Neural progenitor cell (in vitro differentiated cells): ENCODE data around the gene METTL23. TPM values are rescaled to one million over a fixed set of nuclear protein-coding genes. Genes with fewer than 3 reads are reported as not detected.

ENCODE experiments used
- DNase-seq: peaks from one replicate; pipeline ENCODE4 v3.0.0-alpha.2; 2016; ENCODE audit warnings: low spot score
- H2AFZ ChIP-seq: fragments of 200-600 bp; sonication (generic); replicated peaks from 2 replicates; pipeline ENCODE4 v1.6.1; 2016; ENCODE audit warnings: antibody characterized with exemption
- H3F3A ChIP-seq: fragments of 200-600 bp; sonication (generic); 2 replicates; pipeline ENCODE4 v1.6.1; 2016; ENCODE audit warnings: antibody characterized with exemption, low read depth
- H3K27ac ChIP-seq: fragments of 200-600 bp; sonication (generic); 2 replicates; pipeline ENCODE4 v1.5.1; 2016; ENCODE audit warnings: mild to moderate bottlenecking
- H3K27me3 ChIP-seq: fragments of 200-600 bp; sonication (generic); 2 replicates; pipeline ENCODE4 v1.6.1; 2016; ENCODE audit warnings: mild to moderate bottlenecking, moderate library complexity
- H3K36me3 ChIP-seq: fragments of 200-600 bp; sonication (generic); 2 replicates; pipeline ENCODE4 v1.5.1; 2016
- H3K4me1 ChIP-seq: fragments of 200-600 bp; sonication (generic); 2 replicates; pipeline ENCODE4 v1.6.1; 2016; ENCODE audit warnings: mixed run types
- H3K4me2 ChIP-seq: fragments of 200-600 bp; sonication (generic); 2 replicates; pipeline ENCODE4 v1.6.1; 2016
- H3K4me3 ChIP-seq: fragments of 200-600 bp; sonication (generic); 2 replicates; pipeline ENCODE4 v1.5.1; 2016
- H3K79me2 ChIP-seq: fragments of 200-600 bp; sonication (generic); 2 replicates; pipeline ENCODE4 v1.6.1; 2016; ENCODE audit warnings: low read depth
- H3K9ac ChIP-seq: fragments of 200-600 bp; sonication (generic); 2 replicates; pipeline ENCODE4 v1.6.1; 2016
- H3K9me3 ChIP-seq: fragments of 200-600 bp; sonication (generic); 2 replicates; pipeline ENCODE4 v1.5.1; 2016; ENCODE audit warnings: low read depth
- H4K20me1 ChIP-seq: fragments of 200-600 bp; sonication (generic); 2 replicates; pipeline ENCODE4 v1.6.1; 2016; ENCODE audit warnings: low read depth
- H3K27ac Mint-ChIP-seq: 3 replicates; pipeline ENCODE4 v1.8.0; 2021; ENCODE audit warnings: mixed read lengths
- H3K27me3 Mint-ChIP-seq: 2 replicates; pipeline ENCODE4 v1.8.0; 2022; ENCODE audit warnings: low read depth, mild to moderate bottlenecking, inconsistent platforms, moderate library complexity, mixed read lengths; ENCODE audit not compliant: insufficient read depth
- H3K36me3 Mint-ChIP-seq: 3 replicates; pipeline ENCODE4 v1.8.0; 2021; ENCODE audit warnings: mixed read lengths
- H3K4me1 Mint-ChIP-seq: 3 replicates; pipeline ENCODE4 v1.8.0; 2021; ENCODE audit warnings: mixed read lengths
- H3K4me3 Mint-ChIP-seq: 3 replicates; pipeline ENCODE4 v1.8.0; 2021; ENCODE audit warnings: mild to moderate bottlenecking, moderate library complexity, mixed read lengths
- H3K9me3 Mint-ChIP-seq: 3 replicates; pipeline ENCODE4 v1.8.0; 2020; ENCODE audit warnings: mixed read lengths
- CTCF ChIP-seq: fragments of 200-600 bp; sonication (generic); IDR thresholded peaks from 2 replicates; pipeline ENCODE4 v1.5.1; 2017; ENCODE audit warnings: antibody characterized with exemption, mild to moderate bottlenecking
- EZH2 ChIP-seq: fragments of 200-600 bp; sonication (generic); IDR thresholded peaks from 2 replicates; pipeline ENCODE4 v1.6.1; 2017; ENCODE audit warnings: antibody characterized with exemption, mild to moderate bottlenecking, moderate library complexity
- EZH2phosphoT487 ChIP-seq: fragments of 200-600 bp; sonication (generic); IDR thresholded peaks from 2 replicates; pipeline ENCODE4 v1.6.1; 2017; ENCODE audit warnings: antibody characterized with exemption
- total RNA-seq: library from RNA; depleted of rRNA; stranded (reverse); fragments of >200 nt; gene quantifications from 2 replicates; pipeline ENCODE4 v1.2.3, GENCODE V29; 2015; ENCODE audit warnings: low replicate concordance

Gene METTL23
- total RNA-seq: 38.1 and 40.4 TPM in 2 replicates

GRCh38 chr17:76726776-76727718 lies at the start of gene METTL23:
METTL23 (plus strand) TSS chr17:76726839; CDS start chr17:76729711, 2,872 bp downstream.
- peak within 1 kb of the TSS; percentile 95 for H3K4me3 Mint-ChIP-seq

GRCh38 chr17:76677406-76677805 lies 49.2 kb upstream of the METTL23 start:
- Mint-ChIP-seq H3K36me3 (peaks cover 3% of the 10 kb centered on the region), H3K27me3 (peaks cover 2% of the 10 kb centered on the region), H3K9me3 (no peaks in the 10 kb centered on the region), H3K4me3 (no peak overlapping the region), H3K4me1 (peaks cover 18% of the 10 kb centered on the region), H3K27ac (no peak overlapping the region)
- Histone ChIP-seq H3K4me2 (no peak overlapping the region), H3K9ac (no peak overlapping the region), H4K20me1 (no peaks in the 10 kb centered on the region), H3K79me2 (peaks cover 2% of the 10 kb centered on the region), H3K9me3 (no peaks in the 10 kb centered on the region), H3K36me3 (no peaks in the 10 kb centered on the region), H3F3A (no peaks in the 10 kb centered on the region), H3K4me3 (no peak overlapping the region), H3K4me1 (no peaks in the 10 kb centered on the region), H2AFZ (no peak overlapping the region), H3K27ac (no peak overlapping the region), H3K27me3 (no peaks in the 10 kb centered on the region)
- DNase-seq: no peak
- TF ChIP-seq CTCF: no peak
- TF ChIP-seq EZH2: no peak
- TF ChIP-seq EZH2phosphoT487: no peak

More at GRCh38 chr17:76726776-76727718, at the start of gene METTL23:
- H3K27ac ChIP-seq: peak within 1 kb of the TSS; percentile 98
- peak within 1 kb of the TSS; percentile 94 for H3K9ac ChIP-seq
- no peaks in the 10 kb centered on the region for H3K36me3 ChIP-seq
- H3F3A ChIP-seq: peaks cover 34% of the 10 kb centered on the region
- H3K9me3 Mint-ChIP-seq: no peaks in the 10 kb centered on the region
- peaks cover 15% of the 10 kb centered on the region for H4K20me1 ChIP-seq
- H3K27me3 Mint-ChIP-seq: peaks cover 5% of the 10 kb centered on the region
- H3K4me1 Mint-ChIP-seq: peaks cover 18% of the 10 kb centered on the region
- H3K27me3 ChIP-seq: no peaks in the 10 kb centered on the region
- peaks cover 12% of the 10 kb centered on the region for H3K36me3 Mint-ChIP-seq
- peak within 1 kb of the TSS; percentile 82 for H3K27ac Mint-ChIP-seq
- peak within 1 kb of the TSS; percentile 51 for H2AFZ ChIP-seq
- peak within 1 kb of the TSS; percentile 90 for H3K4me3 ChIP-seq
- peak; percentile 81 for DNase-seq
- H3K4me2 ChIP-seq: peak within 1 kb of the TSS; percentile 90
- peaks cover 58% of the 10 kb centered on the region for H3K79me2 ChIP-seq
- peaks cover 6% of the 10 kb centered on the region for H3K4me1 ChIP-seq
- H3K9me3 ChIP-seq: no peaks in the 10 kb centered on the region
- no peak for TF ChIP-seq EZH2phosphoT487
- no peak for TF ChIP-seq EZH2
- TF ChIP-seq CTCF: peak; percentile 76

GRCh38 chr17:76678330-76678729 lies 48.3 kb upstream of the METTL23 start:
- Histone ChIP-seq H3K9ac (no peak overlapping the region), H3K9me3 (no peaks in the 10 kb centered on the region), H4K20me1 (no peaks in the 10 kb centered on the region), H3K4me2 (no peak overlapping the region), H3F3A (no peaks in the 10 kb centered on the region), H3K4me1 (peaks cover 3% of the 10 kb centered on the region), H3K27ac (no peak overlapping the region), H3K27me3 (no peaks in the 10 kb centered on the region), H2AFZ (no peak overlapping the region), H3K4me3 (no peak overlapping the region), H3K79me2 (no peaks in the 10 kb centered on the region), H3K36me3 (no peaks in the 10 kb centered on the region)
- no peak overlapping the region for H3K27ac Mint-ChIP-seq
- DNase-seq: no peak
- no peak for TF ChIP-seq CTCF
- TF ChIP-seq EZH2: no peak
- TF ChIP-seq EZH2phosphoT487: no peak
- no peaks in the 10 kb centered on the region for H3K9me3 Mint-ChIP-seq
- peaks cover 2% of the 10 kb centered on the region for H3K27me3 Mint-ChIP-seq
- H3K4me1 Mint-ChIP-seq: peaks cover 13% of the 10 kb centered on the region
- H3K4me3 Mint-ChIP-seq: no peak overlapping the region
- H3K36me3 Mint-ChIP-seq: peaks cover 3% of the 10 kb centered on the region
